ENCODE results near the gene ATXN7. TPM values are rescaled to one million over a fixed set of nuclear protein-coding genes. Genes with fewer than 3 reads are reported as not detected.

The ATXN7 gene
- total and polyA plus RNA-seq, 2 experiments from 2014 or later, result 3.0 to 14.4 TPM

GRCh38 chr3:63952248-63952594 lies 88.6 kb downstream of the ATXN7 start:
- H3K36me3 ChIP-seq (replicated peaks; ENCODE audit: insufficient read depth, low read depth), result no peaks in the 10 kb centered on the region
- no peak overlapping the region for H3K27ac ChIP-seq
- H2AFZ ChIP-seq, result no peak overlapping the region
- H3K27me3 ChIP-seq, result no peaks in the 10 kb centered on the region
- no peaks in the 10 kb centered on the region for H3K9me3 ChIP-seq (ENCODE audit: low read depth)
- H3K9me2 ChIP-seq (replicated peaks; ENCODE audit: insufficient read depth), result no peaks in the 10 kb centered on the region
- DNase-seq (ENCODE audit: low spot score), result no peak
- H4K20me1 ChIP-seq (ENCODE audit: insufficient read depth, poor library complexity, severe bottlenecking), result no peaks in the 10 kb centered on the region
- H3K4me1 ChIP-seq (ENCODE audit: insufficient read depth), result peaks cover 11% of the 10 kb centered on the region
- H3K79me2 ChIP-seq, result peaks cover 56% of the 10 kb centered on the region
- TF ChIP-seq, protein P1, sequence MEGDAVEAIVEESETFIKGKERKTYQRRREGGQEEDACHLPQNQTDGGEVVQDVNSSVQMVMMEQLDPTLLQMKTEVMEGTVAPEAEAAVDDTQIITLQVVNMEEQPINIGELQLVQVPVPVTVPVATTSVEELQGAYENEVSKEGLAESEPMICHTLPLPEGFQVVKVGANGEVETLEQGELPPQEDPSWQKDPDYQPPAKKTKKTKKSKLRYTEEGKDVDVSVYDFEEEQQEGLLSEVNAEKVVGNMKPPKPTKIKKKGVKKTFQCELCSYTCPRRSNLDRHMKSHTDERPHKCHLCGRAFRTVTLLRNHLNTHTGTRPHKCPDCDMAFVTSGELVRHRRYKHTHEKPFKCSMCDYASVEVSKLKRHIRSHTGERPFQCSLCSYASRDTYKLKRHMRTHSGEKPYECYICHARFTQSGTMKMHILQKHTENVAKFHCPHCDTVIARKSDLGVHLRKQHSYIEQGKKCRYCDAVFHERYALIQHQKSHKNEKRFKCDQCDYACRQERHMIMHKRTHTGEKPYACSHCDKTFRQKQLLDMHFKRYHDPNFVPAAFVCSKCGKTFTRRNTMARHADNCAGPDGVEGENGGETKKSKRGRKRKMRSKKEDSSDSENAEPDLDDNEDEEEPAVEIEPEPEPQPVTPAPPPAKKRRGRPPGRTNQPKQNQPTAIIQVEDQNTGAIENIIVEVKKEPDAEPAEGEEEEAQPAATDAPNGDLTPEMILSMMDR (IDR thresholded peaks at IDR 0.05; ENCODE audit: poor library complexity), result no peak
- TF ChIP-seq EZH2 (IDR thresholded peaks at IDR 0.05; ENCODE audit: borderline replicate concordance), result no peak
- 69% methylated on average over 2 of the region's 2 CpGs for WGBS (ENCODE audit: low lambda C conversion rate, missing lambda C conversion rate)
- H3K4me2 ChIP-seq, result no peak overlapping the region
- no peak overlapping the region for H3K4me3 ChIP-seq

GRCh38 chr3:63954182-63954581 lies 90.5 kb downstream of the ATXN7 start:
- Histone ChIP-seq H3K79me2 (peaks cover 56% of the 10 kb centered on the region), H3K4me2 (no peak overlapping the region), H3K9me3 (ENCODE audit: low read depth) (no peaks in the 10 kb centered on the region), H3K27ac (no peak overlapping the region), H3K4me3 (no peak overlapping the region), H3K4me1 (ENCODE audit: insufficient read depth) (no peaks in the 10 kb centered on the region), H4K20me1 (ENCODE audit: insufficient read depth, poor library complexity, severe bottlenecking) (no peaks in the 10 kb centered on the region), H3K36me3 (replicated peaks; ENCODE audit: insufficient read depth, low read depth) (no peaks in the 10 kb centered on the region), H2AFZ (no peak overlapping the region), H3K27me3 (no peaks in the 10 kb centered on the region), H3K9me2 (replicated peaks; ENCODE audit: insufficient read depth) (no peaks in the 10 kb centered on the region)
- 96% methylated on average over 5 of the region's 5 CpGs for WGBS (ENCODE audit: low lambda C conversion rate, missing lambda C conversion rate)
- DNase-seq (ENCODE audit: low spot score), result no peak
- TF ChIP-seq, protein P1 (IDR thresholded peaks at IDR 0.05; ENCODE audit: poor library complexity), result no peak
- TF ChIP-seq EZH2 (IDR thresholded peaks at IDR 0.05; ENCODE audit: borderline replicate concordance) (no peak), EZH2phosphoT487 (IDR thresholded peaks at IDR 0.05; ENCODE audit: low read depth, severe bottlenecking, unreplicated experiment) (no peak)

DNA sequence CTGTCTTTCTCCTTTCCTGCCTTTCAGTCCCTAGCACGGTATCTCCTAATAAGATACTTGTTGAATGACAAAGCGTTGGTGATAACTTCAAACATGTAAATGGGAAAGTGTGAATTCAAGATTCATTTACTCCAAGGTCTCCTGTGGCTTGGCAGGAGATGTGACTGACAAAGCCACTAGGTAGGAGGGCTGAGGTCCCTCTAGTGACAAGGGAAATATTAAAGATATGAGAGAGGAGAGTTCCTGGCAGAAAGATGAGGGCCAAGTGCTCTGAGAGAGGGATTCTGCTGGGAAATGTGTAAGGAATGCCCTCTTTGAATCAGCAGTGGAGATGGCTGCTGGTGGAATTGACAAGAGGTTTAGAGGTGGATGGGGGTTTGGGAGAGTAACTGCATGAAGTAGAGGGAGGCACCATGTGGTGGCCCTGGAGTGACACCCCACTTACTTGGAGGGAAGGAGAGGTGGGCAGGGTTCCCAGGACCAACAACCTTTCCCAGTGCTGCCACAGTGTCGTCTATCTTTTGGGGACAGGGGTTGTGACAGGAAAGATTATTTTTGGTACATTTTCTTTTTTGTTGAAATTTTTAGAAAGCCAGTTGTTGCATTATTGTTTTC lies 91.5 kb downstream of the ATXN7 start:
- Histone ChIP-seq H3K27me3 (no peaks in the 10 kb centered on the region), H3K4me1 (ENCODE audit: insufficient read depth) (no peaks in the 10 kb centered on the region), H3K27ac (no peak overlapping the region), H4K20me1 (ENCODE audit: insufficient read depth, poor library complexity, severe bottlenecking) (no peaks in the 10 kb centered on the region), H3K79me2 (peaks cover 46% of the 10 kb centered on the region), H2AFZ (no peak overlapping the region), H3K9me3 (ENCODE audit: low read depth) (no peaks in the 10 kb centered on the region), H3K4me2 (no peak overlapping the region), H3K4me3 (no peak overlapping the region), H3K36me3 (replicated peaks; ENCODE audit: insufficient read depth, low read depth) (no peaks in the 10 kb centered on the region), H3K9me2 (replicated peaks; ENCODE audit: insufficient read depth) (no peaks in the 10 kb centered on the region)
- 85% methylated on average over 3 of the region's 3 CpGs for WGBS (ENCODE audit: low lambda C conversion rate, missing lambda C conversion rate)
- TF ChIP-seq, protein P1 (IDR thresholded peaks at IDR 0.05; ENCODE audit: poor library complexity), result no peak
- TF ChIP-seq EZH2 (IDR thresholded peaks at IDR 0.05; ENCODE audit: borderline replicate concordance), result no peak
- TF ChIP-seq EZH2phosphoT487 (IDR thresholded peaks at IDR 0.05; ENCODE audit: low read depth, severe bottlenecking, unreplicated experiment), result no peak
- DNase-seq (ENCODE audit: low spot score), result no peak

All from hepatocyte (in vitro differentiated cells).